Measurements from ENCODE around the gene LAPTM5. TPM values are rescaled to one million over a fixed set of nuclear protein-coding genes. Genes with fewer than 3 reads are reported as not detected.
A peak's percentile ranks its signal among the peaks of the same experiment; 100 is the strongest.

Gene LAPTM5
- total and polyA plus RNA-seq, 10 of the 15 experiments (the other 5 are each of a cell fraction or from before 2014, with no cell fraction given) = 24.1 to 1,034 (median 687) TPM

DNA sequence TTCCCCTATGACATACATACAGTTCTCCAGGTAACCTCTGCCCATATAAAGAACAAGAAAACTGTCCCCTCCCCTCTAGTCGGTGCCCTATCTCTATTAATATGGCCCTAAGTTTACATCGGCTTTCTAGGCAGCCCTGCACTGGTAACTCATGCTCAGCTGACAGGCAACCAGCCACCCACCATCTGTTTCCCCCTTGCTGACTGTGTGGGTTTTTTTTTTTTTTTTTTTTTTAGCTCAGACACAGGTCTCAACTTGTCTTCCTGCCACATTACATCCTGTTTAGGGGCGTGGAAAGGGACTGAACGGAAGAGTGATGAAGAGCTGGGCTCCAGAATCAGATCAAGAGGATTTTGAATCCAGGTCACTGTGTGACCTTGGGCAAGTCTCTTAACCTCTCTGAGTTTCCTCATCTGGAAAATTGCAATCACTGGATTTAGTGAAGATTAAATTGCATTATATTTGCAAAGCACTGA, 14.0 kb downstream of the LAPTM5 start:
- in situ Hi-C loops (cut with MboI) (no loop called here), intact Hi-C loops (cut with micrococcal nuclease; ENCODE audit: unreplicated experiment) (loop anchor here (1.0 to 5.0 kb wide), 2 partner anchors 11 to 34 kb away; no protein-coding TSS in a partner anchor)
- ChIA-PET POLR2A (interaction anchor here (0.6 to 22.5 kb wide), 6 partner anchors 11 to 35 kb away, joined by 5 to 741 read pairs (median 38); partner anchors contain the start of gene LAPTM5), SMC1A (ENCODE audit: uncharacterized antibody, unreplicated experiment) (interaction anchor here (0.9 to 24.8 kb wide), 5 partner anchors 15 to 37 kb away, joined by 4 to 556 read pairs (median 248); partner anchors contain the start of genes LAPTM5 and MATN1), CTCF (interaction anchor here (0.9 to 16.5 kb wide), 13 partner anchors 11 to 168 kb away, joined by 4 to 161 read pairs (median 13); partner anchors contain the start of genes LAPTM5 and MATN1), RAD21 (ENCODE audit: unreplicated experiment) (interaction anchor here (0.8 to 14.8 kb wide), 11 partner anchors 11 to 169 kb away, joined by 3 to 462 read pairs (median 7); partner anchors contain the start of gene LAPTM5)
- ATAC-seq (peak; percentile 44), DNase-seq (ENCODE audit: low read depth, low spot score) (peak; percentile 82), FAIRE-seq (peak; percentile 83)
- Histone ChIP-seq H3K4me1 (ENCODE audit: control insufficient read depth, insufficient read depth, low read length) (peaks cover 91% of the 10 kb centered on the region), H3K9ac (ENCODE audit: control insufficient read depth, insufficient read depth, low read length) (peak overlapping the region; percentile 97), H3K9me3 (replicated peaks; ENCODE audit: control insufficient read depth, insufficient read depth, low read length) (no peaks in the 10 kb centered on the region), H4K20me1 (ENCODE audit: control insufficient read depth, insufficient read depth) (peaks cover 8% of the 10 kb centered on the region; the same call in 1 of the 2 replicates), H2AFZ (ENCODE audit: control insufficient read depth, low read depth, low read length) (no peak overlapping the region), H3K36me3 (ENCODE audit: control insufficient read depth in 2 of 2, insufficient read depth in 2 of 2, low read length in 1 of 2) (peaks cover 41 to 52% of the 10 kb centered on the region in 2 experiments), H3K27me3 (replicated peaks in 1 of 2; ENCODE audit: control insufficient read depth in 2 of 2, insufficient read depth in 2 of 2, low read length in 1 of 2) (no peaks in the 10 kb centered on the region), H3K27ac (ENCODE audit: control insufficient read depth, insufficient read depth) (peak overlapping the region; percentile 93), H3K4me3 (peak overlapping the region; percentile 98), H3K4me2 (ENCODE audit: control insufficient read depth, insufficient read depth) (peak overlapping the region; percentile 75), H3K79me2 (ENCODE audit: control insufficient read depth, insufficient read depth, low read length) (peaks cover 92% of the 10 kb centered on the region)
- BruUV-seq (replicated peaks) = no TSS peak
- 1% methylated on average over 4 of the region's 4 CpGs for WGBS (ENCODE audit: insufficient coverage, insufficient replicate concordance, low lambda C conversion rate, missing lambda C conversion rate)
- no peak for TF ChIP-seq SMAD1 (IDR thresholded peaks at IDR 0.05; ENCODE audit: low read depth, partially characterized antibody)
- no peak for TF ChIP-seq SP1 (IDR thresholded peaks at IDR 0.05; ENCODE audit: low read depth, low read length)
- 0 out of 2 replicates have a peak, but pooled peaks have one; percentile 61 for TF ChIP-seq TARDBP (IDR thresholded peaks at IDR 0.05; ENCODE audit: borderline replicate concordance)
- peak; percentile 71 for TF ChIP-seq MEF2A (IDR thresholded peaks at IDR 0.05; ENCODE audit: insufficient read depth, low read depth, low read length)
- TF ChIP-seq RAD21 (IDR thresholded peaks at IDR 0.05; ENCODE audit: insufficient read depth, low read depth, low read length) = no peak
- peak; percentile 41; the same call in 1 of the 2 replicates for TF ChIP-seq POLR2AphosphoS2 (IDR thresholded peaks at IDR 0.05; ENCODE audit: low read depth, low read length)
- no peak; the same call in 1 of the 2 replicates for TF ChIP-seq NR2F1 (conservative IDR thresholded peaks at IDR 0.05)
- TF ChIP-seq KLF5 (IDR thresholded peaks at IDR 0.05; ENCODE audit: partially characterized antibody) = no peak
- no peak for TF ChIP-seq IKZF1 (conservative IDR thresholded peaks at IDR 0.05)
- TF ChIP-seq EP300 (IDR thresholded peaks at IDR 0.05; ENCODE audit: borderline replicate concordance in 1 of 2, control insufficient read depth in 1 of 2, low read depth in 2 of 2, low read length in 2 of 2) = peak in 1 of 2 experiments; percentile 71; a peak in 2 of 4 replicates
- peak; percentile 99 for TF ChIP-seq ZNF384 (IDR thresholded peaks at IDR 0.05; ENCODE audit: borderline replicate concordance, low read depth, low read length)
- TF ChIP-seq CREM (IDR thresholded peaks at IDR 0.05; ENCODE audit: low read depth) = peak; percentile 38; the same call in 1 of the 2 replicates
- TF ChIP-seq, protein P1, sequence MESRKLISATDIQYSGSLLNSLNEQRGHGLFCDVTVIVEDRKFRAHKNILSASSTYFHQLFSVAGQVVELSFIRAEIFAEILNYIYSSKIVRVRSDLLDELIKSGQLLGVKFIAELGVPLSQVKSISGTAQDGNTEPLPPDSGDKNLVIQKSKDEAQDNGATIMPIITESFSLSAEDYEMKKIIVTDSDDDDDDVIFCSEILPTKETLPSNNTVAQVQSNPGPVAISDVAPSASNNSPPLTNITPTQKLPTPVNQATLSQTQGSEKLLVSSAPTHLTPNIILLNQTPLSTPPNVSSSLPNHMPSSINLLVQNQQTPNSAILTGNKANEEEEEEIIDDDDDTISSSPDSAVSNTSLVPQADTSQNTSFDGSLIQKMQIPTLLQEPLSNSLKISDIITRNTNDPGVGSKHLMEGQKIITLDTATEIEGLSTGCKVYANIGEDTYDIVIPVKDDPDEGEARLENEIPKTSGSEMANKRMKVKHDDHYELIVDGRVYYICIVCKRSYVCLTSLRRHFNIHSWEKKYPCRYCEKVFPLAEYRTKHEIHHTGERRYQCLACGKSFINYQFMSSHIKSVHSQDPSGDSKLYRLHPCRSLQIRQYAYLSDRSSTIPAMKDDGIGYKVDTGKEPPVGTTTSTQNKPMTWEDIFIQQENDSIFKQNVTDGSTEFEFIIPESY (IDR thresholded peaks at IDR 0.05) = no peak
- no peak for TF ChIP-seq PML (IDR thresholded peaks at IDR 0.05; ENCODE audit: low read length)
- TF ChIP-seq BHLHE40 (IDR thresholded peaks at IDR 0.05; ENCODE audit: borderline replicate concordance in 1 of 2, low read depth in 2 of 2, low read length in 1 of 2) = peak; percentile 35 to 72; a peak in 3 of 4 replicates
- TF ChIP-seq, protein P2, sequence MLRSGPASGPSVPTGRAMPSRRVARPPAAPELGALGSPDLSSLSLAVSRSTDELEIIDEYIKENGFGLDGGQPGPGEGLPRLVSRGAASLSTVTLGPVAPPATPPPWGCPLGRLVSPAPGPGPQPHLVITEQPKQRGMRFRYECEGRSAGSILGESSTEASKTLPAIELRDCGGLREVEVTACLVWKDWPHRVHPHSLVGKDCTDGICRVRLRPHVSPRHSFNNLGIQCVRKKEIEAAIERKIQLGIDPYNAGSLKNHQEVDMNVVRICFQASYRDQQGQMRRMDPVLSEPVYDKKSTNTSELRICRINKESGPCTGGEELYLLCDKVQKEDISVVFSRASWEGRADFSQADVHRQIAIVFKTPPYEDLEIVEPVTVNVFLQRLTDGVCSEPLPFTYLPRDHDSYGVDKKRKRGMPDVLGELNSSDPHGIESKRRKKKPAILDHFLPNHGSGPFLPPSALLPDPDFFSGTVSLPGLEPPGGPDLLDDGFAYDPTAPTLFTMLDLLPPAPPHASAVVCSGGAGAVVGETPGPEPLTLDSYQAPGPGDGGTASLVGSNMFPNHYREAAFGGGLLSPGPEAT (IDR thresholded peaks at IDR 0.05; ENCODE audit: low read depth) = peak; percentile 23; the same call in 1 of the 2 replicates
- peak; percentile 15; the same call in 1 of the 2 replicates for TF ChIP-seq CBFB (IDR thresholded peaks at IDR 0.05; ENCODE audit: low read depth)
- TF ChIP-seq MEF2B (IDR thresholded peaks at IDR 0.05; ENCODE audit: partially characterized antibody, poor library complexity, severe bottlenecking) = peak; percentile 13

All from GM12878 (cell line).